GM23338 (cell line): ENCODE data around the gene TMEM106C.

Source experiments
- EZH2 ChIP-seq: fragments of 200-600 bp; sonication (generic); IDR thresholded peaks from one replicate; pipeline ENCODE4 v1.8.0; 2017; ENCODE audit warnings: antibody characterized with exemption, mild to moderate bottlenecking, low read depth; ENCODE audit not compliant: unreplicated experiment
- EZH2phosphoT487 ChIP-seq: fragments of 200-600 bp; sonication (generic); IDR thresholded peaks from one replicate; pipeline ENCODE4 v1.8.1; 2018; ENCODE audit warnings: antibody characterized with exemption; ENCODE audit not compliant: unreplicated experiment
- JUNB ChIP-seq: IDR thresholded peaks from one replicate; pipeline ENCODE4 v1.6.1; 2016; ENCODE audit warnings: antibody characterized with exemption; ENCODE audit not compliant: unreplicated experiment
- POLR2AphosphoS5 ChIP-seq: IDR thresholded peaks from 2 replicates; pipeline ENCODE4 v1.6.1; 2016; ENCODE audit warnings: antibody characterized with exemption, low read depth
- TF ChIP-seq, protein P1 (sequence below), 2 experiments: fragments of 200-600 bp in 1 of 2; sonication (generic) in 1 of 2; conservative IDR thresholded peaks; 2 replicates each; pipeline versions ENCODE4 v1.5.1 to v1.6.1; 2016 to 2017; ENCODE audit warnings: antibody characterized with exemption in 2 of 2, low read depth in 2 of 2, mild to moderate bottlenecking in 2 of 2, moderate library complexity in 1 of 2
- TF ChIP-seq, protein P2 (sequence below): IDR thresholded peaks from one replicate; pipeline ENCODE4 v1.6.1; 2018; ENCODE audit warnings: antibody characterized with exemption; ENCODE audit not compliant: unreplicated experiment
- TF ChIP-seq, protein P3 (sequence below): IDR thresholded peaks from 2 replicates; pipeline ENCODE4 v1.6.1; 2016; ENCODE audit warnings: antibody characterized with exemption

DNA sequence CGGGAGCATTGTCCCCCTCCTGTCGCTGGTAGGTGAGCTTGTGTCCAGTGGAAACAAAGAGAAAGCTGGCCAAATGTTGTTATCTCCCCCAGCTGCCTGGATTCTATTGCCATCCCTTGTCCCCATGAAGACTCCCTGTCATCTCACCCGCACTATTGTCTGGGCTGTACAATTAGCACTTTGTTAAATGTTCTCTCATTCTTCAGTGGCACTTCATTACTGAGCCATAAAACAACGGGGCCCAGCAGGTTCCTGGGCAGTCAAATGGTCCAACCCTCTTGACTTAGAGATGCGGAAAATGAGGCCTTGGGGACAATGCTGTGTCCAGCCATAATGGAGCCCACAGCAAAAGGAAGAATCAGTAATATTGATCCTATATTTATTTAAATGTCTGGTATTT lies 54.1 kb downstream of the TMEM106C start:
- TF ChIP-seq, protein P1, sequence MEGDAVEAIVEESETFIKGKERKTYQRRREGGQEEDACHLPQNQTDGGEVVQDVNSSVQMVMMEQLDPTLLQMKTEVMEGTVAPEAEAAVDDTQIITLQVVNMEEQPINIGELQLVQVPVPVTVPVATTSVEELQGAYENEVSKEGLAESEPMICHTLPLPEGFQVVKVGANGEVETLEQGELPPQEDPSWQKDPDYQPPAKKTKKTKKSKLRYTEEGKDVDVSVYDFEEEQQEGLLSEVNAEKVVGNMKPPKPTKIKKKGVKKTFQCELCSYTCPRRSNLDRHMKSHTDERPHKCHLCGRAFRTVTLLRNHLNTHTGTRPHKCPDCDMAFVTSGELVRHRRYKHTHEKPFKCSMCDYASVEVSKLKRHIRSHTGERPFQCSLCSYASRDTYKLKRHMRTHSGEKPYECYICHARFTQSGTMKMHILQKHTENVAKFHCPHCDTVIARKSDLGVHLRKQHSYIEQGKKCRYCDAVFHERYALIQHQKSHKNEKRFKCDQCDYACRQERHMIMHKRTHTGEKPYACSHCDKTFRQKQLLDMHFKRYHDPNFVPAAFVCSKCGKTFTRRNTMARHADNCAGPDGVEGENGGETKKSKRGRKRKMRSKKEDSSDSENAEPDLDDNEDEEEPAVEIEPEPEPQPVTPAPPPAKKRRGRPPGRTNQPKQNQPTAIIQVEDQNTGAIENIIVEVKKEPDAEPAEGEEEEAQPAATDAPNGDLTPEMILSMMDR (conservative IDR thresholded peaks at IDR 0.05; ENCODE audit: low read depth in 2 of 2): no peak
- TF ChIP-seq POLR2AphosphoS5 (no peak), JUNB (no peak), EZH2 (no peak), EZH2phosphoT487 (no peak)
- TF ChIP-seq, protein P2, sequence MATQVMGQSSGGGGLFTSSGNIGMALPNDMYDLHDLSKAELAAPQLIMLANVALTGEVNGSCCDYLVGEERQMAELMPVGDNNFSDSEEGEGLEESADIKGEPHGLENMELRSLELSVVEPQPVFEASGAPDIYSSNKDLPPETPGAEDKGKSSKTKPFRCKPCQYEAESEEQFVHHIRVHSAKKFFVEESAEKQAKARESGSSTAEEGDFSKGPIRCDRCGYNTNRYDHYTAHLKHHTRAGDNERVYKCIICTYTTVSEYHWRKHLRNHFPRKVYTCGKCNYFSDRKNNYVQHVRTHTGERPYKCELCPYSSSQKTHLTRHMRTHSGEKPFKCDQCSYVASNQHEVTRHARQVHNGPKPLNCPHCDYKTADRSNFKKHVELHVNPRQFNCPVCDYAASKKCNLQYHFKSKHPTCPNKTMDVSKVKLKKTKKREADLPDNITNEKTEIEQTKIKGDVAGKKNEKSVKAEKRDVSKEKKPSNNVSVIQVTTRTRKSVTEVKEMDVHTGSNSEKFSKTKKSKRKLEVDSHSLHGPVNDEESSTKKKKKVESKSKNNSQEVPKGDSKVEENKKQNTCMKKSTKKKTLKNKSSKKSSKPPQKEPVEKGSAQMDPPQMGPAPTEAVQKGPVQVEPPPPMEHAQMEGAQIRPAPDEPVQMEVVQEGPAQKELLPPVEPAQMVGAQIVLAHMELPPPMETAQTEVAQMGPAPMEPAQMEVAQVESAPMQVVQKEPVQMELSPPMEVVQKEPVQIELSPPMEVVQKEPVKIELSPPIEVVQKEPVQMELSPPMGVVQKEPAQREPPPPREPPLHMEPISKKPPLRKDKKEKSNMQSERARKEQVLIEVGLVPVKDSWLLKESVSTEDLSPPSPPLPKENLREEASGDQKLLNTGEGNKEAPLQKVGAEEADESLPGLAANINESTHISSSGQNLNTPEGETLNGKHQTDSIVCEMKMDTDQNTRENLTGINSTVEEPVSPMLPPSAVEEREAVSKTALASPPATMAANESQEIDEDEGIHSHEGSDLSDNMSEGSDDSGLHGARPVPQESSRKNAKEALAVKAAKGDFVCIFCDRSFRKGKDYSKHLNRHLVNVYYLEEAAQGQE: no peak
- TF ChIP-seq, protein P3, sequence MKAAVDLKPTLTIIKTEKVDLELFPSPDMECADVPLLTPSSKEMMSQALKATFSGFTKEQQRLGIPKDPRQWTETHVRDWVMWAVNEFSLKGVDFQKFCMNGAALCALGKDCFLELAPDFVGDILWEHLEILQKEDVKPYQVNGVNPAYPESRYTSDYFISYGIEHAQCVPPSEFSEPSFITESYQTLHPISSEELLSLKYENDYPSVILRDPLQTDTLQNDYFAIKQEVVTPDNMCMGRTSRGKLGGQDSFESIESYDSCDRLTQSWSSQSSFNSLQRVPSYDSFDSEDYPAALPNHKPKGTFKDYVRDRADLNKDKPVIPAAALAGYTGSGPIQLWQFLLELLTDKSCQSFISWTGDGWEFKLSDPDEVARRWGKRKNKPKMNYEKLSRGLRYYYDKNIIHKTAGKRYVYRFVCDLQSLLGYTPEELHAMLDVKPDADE: no peak
